ENCODE measurements around the gene ETV7. TPM values are rescaled to one million over a fixed set of nuclear protein-coding genes. Genes with fewer than 3 reads are reported as not detected.

Gene ETV7
- polyA plus RNA-seq, 3 donors = 0.10 to 2.2 (median 1.5) TPM

- peaks cover 29 to 38% (median 33%) of the 10 kb centered on the region in 3 donors for H3K27me3 Mint-ChIP-seq (ENCODE audit: low read depth in 3 of 3)
- H3K4me3 Mint-ChIP-seq = no peak overlapping the region
- Histone ChIP-seq H4K20me1 (ENCODE audit: insufficient read depth, low read length) (no peaks in the 10 kb centered on the region), H3K4me2 (replicated peaks; ENCODE audit: extremely low read depth, low read length, poor library complexity, severe bottlenecking) (no peak overlapping the region), H3K9ac (ENCODE audit: insufficient read depth, low read length, poor library complexity, severe bottlenecking) (no peak overlapping the region), H3K4me1 (ENCODE audit: control insufficient read depth in 1 of 2, insufficient read depth in 2 of 2, low read length in 2 of 2) (peaks cover 9 to 14% of the 10 kb centered on the region in 2 donors), H3K27me3 (ENCODE audit: control insufficient read depth in 2 of 2, insufficient read depth in 2 of 2, low read length in 2 of 2) (peaks cover 10 to 31% of the 10 kb centered on the region in 2 donors), H2AFZ (ENCODE audit: insufficient read depth, low read depth, low read length, poor library complexity, severe bottlenecking) (no peak overlapping the region), H3K27ac (ENCODE audit: low read depth in 1 of 2, low read length in 2 of 2) (no peak overlapping the region), H3K9me3 (replicated peaks in 1 of 2; ENCODE audit: control insufficient read depth in 1 of 2, insufficient read depth in 1 of 2, low read length in 2 of 2) (no peaks in the 10 kb centered on the region), H3K79me2 (ENCODE audit: insufficient read depth, low read length) (no peaks in the 10 kb centered on the region), H3K4me3 (replicated peaks in 1 of 3; ENCODE audit: low read depth in 2 of 3, low read length in 3 of 3) (no peak overlapping the region), H3K36me3 (replicated peaks in 1 of 2; ENCODE audit: control insufficient read depth in 1 of 2, insufficient read depth in 2 of 2, low read length in 2 of 2) (no peaks in the 10 kb centered on the region)
- H3K27ac Mint-ChIP-seq = peak overlapping the region in 1 of 7 donors; percentile 62
- peaks cover 24% of the 10 kb centered on the region for H3K4me1 Mint-ChIP-seq
- intact Hi-C loops (cut with micrococcal nuclease) = no loop called here
- WGBS (ENCODE audit: insufficient coverage) = no CpG with 5 or more reads among the region's 1 CpG
- TF ChIP-seq CTCF (IDR thresholded peaks at IDR 0.05) = no peak
- DNase-seq = no peak
- H3K9me3 Mint-ChIP-seq = no peaks in the 10 kb centered on the region
- H3K36me3 Mint-ChIP-seq = no peaks in the 10 kb centered on the region
Observed at GRCh38 chr6:36337814-36338213, 49.7 kb downstream of the ETV7 start.

GRCh38 chr6:36336779-36337241, 50.7 kb downstream of the ETV7 start, which contains the start of gene BNIP5:
Gene BNIP5, minus strand, starts transcription at chr6:36336888. Its CDS starts 6,198 bp downstream, at chr6:36330690.
- no peak within 1 kb of the TSS for H3K9ac ChIP-seq (ENCODE audit: insufficient read depth, low read length, poor library complexity, severe bottlenecking)
- Mint-ChIP-seq H3K9me3 (no peaks in the 10 kb centered on the region), H3K27ac (no peak within 1 kb of the TSS), H3K4me1 (peaks cover 24% of the 10 kb centered on the region), H3K36me3 (no peaks in the 10 kb centered on the region), H3K27me3 (ENCODE audit: low read depth in 3 of 3) (peaks cover 33 to 40% (median 37%) of the 10 kb centered on the region in 3 donors), H3K4me3 (no peak within 1 kb of the TSS)
- H3K27ac ChIP-seq (ENCODE audit: low read depth in 1 of 2, low read length in 2 of 2) = no peak within 1 kb of the TSS
- DNase-seq = no peak
- peaks cover 10 to 31% of the 10 kb centered on the region in 2 donors for H3K27me3 ChIP-seq (ENCODE audit: control insufficient read depth in 2 of 2, insufficient read depth in 2 of 2, low read length in 2 of 2)
- no peak within 1 kb of the TSS for H2AFZ ChIP-seq (ENCODE audit: insufficient read depth, low read depth, low read length, poor library complexity, severe bottlenecking)
- WGBS (ENCODE audit: insufficient coverage) = 91% methylated on average over 1 of the region's 3 CpGs
- no peaks in the 10 kb centered on the region for H4K20me1 ChIP-seq (ENCODE audit: insufficient read depth, low read length)
- intact Hi-C loops (cut with micrococcal nuclease) = no loop called here
- no peaks in the 10 kb centered on the region for H3K9me3 ChIP-seq (replicated peaks in 1 of 2; ENCODE audit: control insufficient read depth in 1 of 2, insufficient read depth in 1 of 2, low read length in 2 of 2)
- H3K79me2 ChIP-seq (ENCODE audit: insufficient read depth, low read length) = no peaks in the 10 kb centered on the region
- no peaks in the 10 kb centered on the region for H3K36me3 ChIP-seq (replicated peaks in 1 of 2; ENCODE audit: control insufficient read depth in 1 of 2, insufficient read depth in 2 of 2, low read length in 2 of 2)
- H3K4me1 ChIP-seq (ENCODE audit: control insufficient read depth in 1 of 2, insufficient read depth in 2 of 2, low read length in 2 of 2) = peaks cover 9 to 14% of the 10 kb centered on the region in 2 donors
- H3K4me2 ChIP-seq (replicated peaks; ENCODE audit: extremely low read depth, low read length, poor library complexity, severe bottlenecking) = no peak within 1 kb of the TSS
- H3K4me3 ChIP-seq (replicated peaks in 1 of 3; ENCODE audit: low read depth in 2 of 3, low read length in 3 of 3) = no peak within 1 kb of the TSS
- no peak for TF ChIP-seq CTCF (IDR thresholded peaks at IDR 0.05)

Data from CD14-positive monocyte (primary cell).